Adrenal gland (tissue), 5 donors: ENCODE data around the gene ALDH6A1.

Source experiments
- POLR2A ChIP-seq, 2 donors: fragments of 450-650 bp; IDR thresholded peaks; one replicate each; pipeline ENCODE4 v1.6.1; 2017; ENCODE audit warnings: antibody characterized with exemption in 2 of 2, mild to moderate bottlenecking in 2 of 2, moderate library complexity in 1 of 2
- TF ChIP-seq, protein P1 (sequence below), 6 experiments: fragments of 450-650 bp in 4 of 6; fragments of 200-600 bp in 2 of 6; sonication (generic) in 1 of 6; IDR thresholded peaks; 1 replicate in 5 of 6; 2 replicates in 1 of 6; pipeline versions ENCODE4 v1.5.1 to v1.8.0; 2016 to 2021; ENCODE audit warnings: antibody characterized with exemption in 6 of 6, mild to moderate bottlenecking in 2 of 6, moderate library complexity in 1 of 6
- donor health status: DM: no; HTN: no; CAD: no.

DNA sequence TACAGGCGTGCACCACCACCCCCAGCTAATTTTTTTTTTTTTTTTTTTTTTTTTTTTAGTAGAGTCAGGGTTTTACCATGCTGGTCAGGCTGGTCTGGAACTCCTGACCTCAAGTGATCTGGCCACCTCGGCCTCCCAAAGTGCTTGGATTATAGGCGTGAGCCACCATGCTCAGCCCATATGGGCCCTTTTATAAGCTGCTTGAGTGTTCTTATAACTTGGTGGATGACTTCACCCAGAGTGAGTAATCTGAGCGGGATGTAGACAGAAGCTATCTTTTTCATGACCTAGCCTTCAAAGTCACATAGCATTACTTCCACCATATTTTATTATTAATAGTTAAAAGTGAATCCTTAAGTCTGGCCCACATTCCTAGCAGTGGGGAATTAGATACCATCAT is 48.7 kb downstream of the ALDH6A1 start:
- TF ChIP-seq, protein P1, sequence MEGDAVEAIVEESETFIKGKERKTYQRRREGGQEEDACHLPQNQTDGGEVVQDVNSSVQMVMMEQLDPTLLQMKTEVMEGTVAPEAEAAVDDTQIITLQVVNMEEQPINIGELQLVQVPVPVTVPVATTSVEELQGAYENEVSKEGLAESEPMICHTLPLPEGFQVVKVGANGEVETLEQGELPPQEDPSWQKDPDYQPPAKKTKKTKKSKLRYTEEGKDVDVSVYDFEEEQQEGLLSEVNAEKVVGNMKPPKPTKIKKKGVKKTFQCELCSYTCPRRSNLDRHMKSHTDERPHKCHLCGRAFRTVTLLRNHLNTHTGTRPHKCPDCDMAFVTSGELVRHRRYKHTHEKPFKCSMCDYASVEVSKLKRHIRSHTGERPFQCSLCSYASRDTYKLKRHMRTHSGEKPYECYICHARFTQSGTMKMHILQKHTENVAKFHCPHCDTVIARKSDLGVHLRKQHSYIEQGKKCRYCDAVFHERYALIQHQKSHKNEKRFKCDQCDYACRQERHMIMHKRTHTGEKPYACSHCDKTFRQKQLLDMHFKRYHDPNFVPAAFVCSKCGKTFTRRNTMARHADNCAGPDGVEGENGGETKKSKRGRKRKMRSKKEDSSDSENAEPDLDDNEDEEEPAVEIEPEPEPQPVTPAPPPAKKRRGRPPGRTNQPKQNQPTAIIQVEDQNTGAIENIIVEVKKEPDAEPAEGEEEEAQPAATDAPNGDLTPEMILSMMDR (IDR thresholded peaks at IDR 0.05): no peak
- TF ChIP-seq POLR2A (IDR thresholded peaks at IDR 0.05): no peak
